ENCODE data around the gene GGACT. TPM values are rescaled to one million over a fixed set of nuclear protein-coding genes. Genes with fewer than 3 reads are reported as not detected.

The GGACT gene
- total and polyA plus RNA-seq, 2 of the 8 experiments (the other 6 are each of a cell fraction or from before 2014, with no cell fraction given): 1.1 to 1.5 TPM

- Histone ChIP-seq H2BK5ac (ENCODE audit: low read depth, low read length) (no peak overlapping the region), H4K91ac (replicated peaks; ENCODE audit: insufficient read length, low read length) (no peak overlapping the region), H3K9ac (replicated peaks in 1 of 4; ENCODE audit: extremely low read depth in 1 of 4, low read depth in 3 of 4, low read length in 3 of 4) (no peak overlapping the region), H3K56ac (replicated peaks; ENCODE audit: insufficient read length, low read depth, low read length) (no peak overlapping the region), H2BK12ac (ENCODE audit: low read depth, low read length) (no peak overlapping the region), H2AK5ac (ENCODE audit: low read depth, low read length) (no peak overlapping the region), H2BK20ac (ENCODE audit: low read length) (no peak overlapping the region), H2BK15ac (ENCODE audit: low read length) (no peak overlapping the region), H2BK120ac (replicated peaks; ENCODE audit: low read depth, low read length) (no peak overlapping the region), H3K18ac (ENCODE audit: extremely low read depth, low read length) (no peak overlapping the region), H3K27me3 (replicated peaks in 1 of 4; ENCODE audit: control insufficient read depth in 3 of 4, extremely low read depth in 1 of 4, insufficient read depth in 3 of 4, low read length in 3 of 4) (no peaks in the 10 kb centered on the region), H3K4me1 (replicated peaks in 1 of 4; ENCODE audit: control insufficient read depth in 3 of 4, insufficient read depth in 4 of 4, low read length in 3 of 4) (peaks cover 0 to 6% (median 2%) of the 10 kb centered on the region in 4 experiments; a peak in 2 of 7 replicates), H3K23ac (ENCODE audit: insufficient read length) (no peak overlapping the region), H3K4me2 (ENCODE audit: insufficient read depth in 1 of 2, low read depth in 2 of 2, low read length in 2 of 2) (no peak overlapping the region), H4K5ac (ENCODE audit: insufficient read length, low read depth, low read length) (no peak overlapping the region), H3K14ac (ENCODE audit: insufficient read length) (no peak overlapping the region), H3K79me1 (ENCODE audit: low read depth, low read length) (no peaks in the 10 kb centered on the region), H4K8ac (ENCODE audit: extremely low read depth, insufficient read depth, low read length) (no peak overlapping the region), H3K23me2 (ENCODE audit: low read depth, low read length) (no peaks in the 10 kb centered on the region; the same call in 1 of the 2 replicates), H3K4me3 (ENCODE audit: extremely low read depth in 1 of 4, insufficient read depth in 2 of 4, low read depth in 3 of 4, low read length in 4 of 4) (no peak overlapping the region), H3K27ac (ENCODE audit: low read depth, low read length) (no peak overlapping the region), H4K20me1 (replicated peaks in 1 of 2; ENCODE audit: control insufficient read depth in 1 of 2, insufficient read depth in 2 of 2, low read length in 2 of 2) (no peaks in the 10 kb centered on the region), H3K4ac (replicated peaks; ENCODE audit: insufficient read length, low read depth, low read length) (no peak overlapping the region), H3K9me3 (ENCODE audit: insufficient read depth in 2 of 2, low read depth in 1 of 2, low read length in 1 of 2) (no peaks in the 10 kb centered on the region), H3K79me2 (ENCODE audit: control insufficient read depth in 1 of 2, insufficient read depth in 2 of 2, low read length in 2 of 2) (no peaks in the 10 kb centered on the region), H3K36me3 (ENCODE audit: control insufficient read depth in 2 of 4, insufficient read depth in 4 of 4, low read length in 3 of 4) (peaks cover 2 to 53% (median 26%) of the 10 kb centered on the region in 4 experiments; a peak in 6 of 8 replicates), H2AFZ (ENCODE audit: low read length) (no peak overlapping the region)
- POLR2A ChIA-PET (ENCODE audit: partially characterized antibody): no interaction called here
- FAIRE-seq (no peak), DNase-seq (ENCODE audit: low read depth in 1 of 2, low spot score in 2 of 2) (no peak)
- CTCF ChIA-PET (ENCODE audit: partially characterized antibody): interaction anchor here (0.7 kb wide), 1 partner anchor 12 kb away, joined by 3 read pairs; no protein-coding TSS in a partner anchor
- 90% methylated on average over 12 of the region's 12 CpGs; no CpG with 5 or more reads in 1 of the 2 experiments for WGBS, 2 experiments (ENCODE audit: extremely low coverage in 1 of 2, insufficient coverage in 1 of 2, insufficient read length in 1 of 2, insufficient replicate concordance in 2 of 2, low coverage in 1 of 2, low lambda C conversion rate in 2 of 2, missing lambda C conversion rate in 1 of 2)
- TF ChIP-seq USF2 (IDR thresholded peaks at IDR 0.05; ENCODE audit: low read length) (no peak), ZNF274 (IDR thresholded peaks at IDR 0.05; ENCODE audit: borderline replicate concordance, extremely low read depth, low read length) (no peak), FOSL1 (IDR thresholded peaks at IDR 0.05; ENCODE audit: insufficient read depth, low read depth, low read length) (no peak), KDM1A (IDR thresholded peaks at IDR 0.05; ENCODE audit: borderline replicate concordance, low read length) (no peak), ATF2 (IDR thresholded peaks at IDR 0.05; ENCODE audit: low read length) (no peak), POU5F1 (IDR thresholded peaks at IDR 0.05; ENCODE audit: low read depth, low read length) (no peak), SP4 (IDR thresholded peaks at IDR 0.05; ENCODE audit: low read length) (no peak), BCL11A (IDR thresholded peaks at IDR 0.05; ENCODE audit: low read depth in 2 of 2, low read length in 2 of 2) (no peak), SRF (IDR thresholded peaks at IDR 0.05; ENCODE audit: low read depth, low read length) (no peak), RXRA (IDR thresholded peaks at IDR 0.05; ENCODE audit: insufficient read depth, low read depth, low read length) (no peak), POLR2A (IDR thresholded peaks at IDR 0.05; ENCODE audit: control extremely low read depth in 1 of 2, low read depth in 2 of 2, low read length in 2 of 2) (no peak)
Measured at GRCh38 chr13:100634696-100635095, 46.1 kb upstream of the GGACT start.

Data from H1 (cell line).